Progenitor cell of endocrine pancreas (in vitro differentiated cells): ENCODE results near the gene TMCC3. TPM values are rescaled to one million over a fixed set of nuclear protein-coding genes. Genes with fewer than 3 reads are reported as not detected.
A peak's percentile ranks its signal among the peaks of the same experiment; 100 is the strongest.

Experiments
- DNase-seq: peaks from one replicate; pipeline ENCODE4 v3.0.0; 2021; ENCODE audit warnings: low spot score; ENCODE audit not compliant: unreplicated experiment
- H3K27ac Mint-ChIP-seq: 2 replicates; pipeline ENCODE4 v1.8.0; 2021; ENCODE audit warnings: mild to moderate bottlenecking, moderate library complexity, mixed read lengths
- H3K27me3 Mint-ChIP-seq: 2 replicates; pipeline ENCODE4 v1.8.0; 2021; ENCODE audit warnings: mixed read lengths
- H3K36me3 Mint-ChIP-seq: 2 replicates; pipeline ENCODE4 v1.8.0; 2022; ENCODE audit warnings: mixed read lengths; ENCODE audit not compliant: insufficient read depth
- H3K4me1 Mint-ChIP-seq: 2 replicates; pipeline ENCODE4 v1.8.0; 2021; ENCODE audit warnings: low read depth, mixed read lengths
- H3K4me3 Mint-ChIP-seq: 2 replicates; pipeline ENCODE4 v1.8.0; 2021; ENCODE audit warnings: low read depth, mild to moderate bottlenecking, moderate library complexity, mixed read lengths
- H3K9me3 Mint-ChIP-seq: 2 replicates; pipeline ENCODE4 v1.8.0; 2021; ENCODE audit warnings: low read depth, mixed read lengths
- CTCF ChIP-seq: fragments of 200-600 bp; sonication (generic); IDR thresholded peaks from one replicate; pipeline ENCODE4 v1.5.0; 2021; ENCODE audit warnings: antibody characterized with exemption, mild to moderate bottlenecking; ENCODE audit not compliant: unreplicated experiment
- total RNA-seq: library from RNA; stranded (reverse); gene quantifications from 2 replicates; pipeline ENCODE4 v1.2.1, GENCODE V29; 2021

The TMCC3 gene
- total RNA-seq, 1 donor from 2014 or later = 15.9 TPM

GRCh38 chr12:94618995-94619695 lies 31.2 kb downstream of the TMCC3 start:
- Mint-ChIP-seq H3K4me3 (no peak overlapping the region), H3K9me3 (no peaks in the 10 kb centered on the region), H3K36me3 (peaks cover 2% of the 10 kb centered on the region), H3K4me1 (peaks cover 36% of the 10 kb centered on the region), H3K27me3 (no peaks in the 10 kb centered on the region), H3K27ac (peak overlapping the region; percentile 26)
- TF ChIP-seq CTCF = no peak
- DNase-seq = no peak

GRCh38 chr12:94617101-94617500 lies 33.3 kb downstream of the TMCC3 start:
- DNase-seq = no peak
- no peaks in the 10 kb centered on the region for H3K36me3 Mint-ChIP-seq
- H3K27ac Mint-ChIP-seq = no peak overlapping the region
- no peak overlapping the region for H3K4me3 Mint-ChIP-seq
- no peak for TF ChIP-seq CTCF
- no peaks in the 10 kb centered on the region for H3K9me3 Mint-ChIP-seq
- H3K4me1 Mint-ChIP-seq = peaks cover 23% of the 10 kb centered on the region
- H3K27me3 Mint-ChIP-seq = no peaks in the 10 kb centered on the region

GRCh38 chr12:94616203-94616729 lies 34.1 kb downstream of the TMCC3 start:
- no peak for TF ChIP-seq CTCF
- peaks cover 14% of the 10 kb centered on the region for H3K4me1 Mint-ChIP-seq
- H3K36me3 Mint-ChIP-seq = no peaks in the 10 kb centered on the region
- H3K4me3 Mint-ChIP-seq = no peak overlapping the region
- H3K9me3 Mint-ChIP-seq = no peaks in the 10 kb centered on the region
- no peak for DNase-seq
- H3K27ac Mint-ChIP-seq = no peak overlapping the region
- H3K27me3 Mint-ChIP-seq = no peaks in the 10 kb centered on the region

DNA sequence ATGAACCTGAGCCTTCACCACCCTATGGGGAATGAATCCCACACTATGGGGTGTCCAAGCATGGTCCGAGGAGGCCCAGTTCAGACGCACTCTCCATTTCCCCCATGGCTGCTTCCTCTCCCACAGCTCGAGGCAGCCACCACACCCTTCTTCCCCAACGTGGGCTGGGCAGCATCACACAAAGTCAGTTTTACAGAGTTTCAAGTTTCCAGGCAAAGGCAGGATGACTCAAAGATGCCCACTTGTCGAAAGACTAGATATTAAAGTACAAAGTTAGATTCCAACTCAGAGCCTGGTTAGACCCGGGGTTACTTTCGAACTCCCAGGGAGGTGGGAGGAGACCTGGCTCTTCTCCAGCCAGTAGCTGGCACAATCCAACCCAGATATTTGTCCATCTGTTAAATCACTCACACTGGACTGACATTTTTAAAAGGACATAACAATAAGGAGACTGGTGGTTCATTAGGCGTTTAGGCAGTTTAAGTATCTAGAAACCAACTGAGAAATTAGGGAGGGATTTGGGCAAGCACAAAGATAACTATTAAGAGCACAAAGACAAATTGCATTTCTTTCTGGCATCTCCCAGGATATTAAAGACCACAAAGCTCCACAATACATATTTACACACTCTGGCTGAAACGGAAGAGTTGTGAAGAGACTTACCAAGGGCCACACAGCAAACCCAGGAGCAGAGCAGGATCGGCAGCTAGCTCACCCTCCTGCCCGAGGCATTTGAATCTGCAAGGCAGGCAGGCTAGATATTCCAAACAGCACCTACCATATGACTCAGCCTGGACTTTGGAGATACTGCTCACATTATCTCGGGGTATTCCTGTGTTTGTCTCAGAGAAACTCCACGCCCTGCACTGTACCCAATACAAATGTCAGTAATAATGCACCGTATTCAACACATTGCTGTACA lies 34.8 kb downstream of the TMCC3 start:
- H3K36me3 Mint-ChIP-seq = no peaks in the 10 kb centered on the region
- DNase-seq = no peak
- H3K4me1 Mint-ChIP-seq = peaks cover 9% of the 10 kb centered on the region
- no peaks in the 10 kb centered on the region for H3K9me3 Mint-ChIP-seq
- TF ChIP-seq CTCF = no peak
- H3K4me3 Mint-ChIP-seq = no peak overlapping the region
- no peak overlapping the region for H3K27ac Mint-ChIP-seq
- no peaks in the 10 kb centered on the region for H3K27me3 Mint-ChIP-seq

- no peaks in the 10 kb centered on the region for H3K9me3 Mint-ChIP-seq
- TF ChIP-seq CTCF = no peak
- no peak overlapping the region for H3K4me3 Mint-ChIP-seq
- H3K27me3 Mint-ChIP-seq = no peaks in the 10 kb centered on the region
- no peaks in the 10 kb centered on the region for H3K36me3 Mint-ChIP-seq
- no peak for DNase-seq
- H3K27ac Mint-ChIP-seq = peak overlapping the region; percentile 67
- H3K4me1 Mint-ChIP-seq = peaks cover 15% of the 10 kb centered on the region
These were observed 36.1 kb downstream of the TMCC3 start for GRCh38 chr12:94614288-94614721.
